Peyer's patch (tissue), 4 donors: ENCODE measurements around the gene PRPS1L1.

Experiments used
- POLR2A ChIP-seq, 2 donors: fragments of 450-650 bp; IDR thresholded peaks; one replicate each; pipeline ENCODE4 v1.5.1; 2017; ENCODE audit warnings: antibody characterized with exemption in 2 of 2, mild to moderate bottlenecking in 2 of 2, moderate library complexity in 2 of 2
- TF ChIP-seq, protein P1 (sequence below), 6 experiments: fragments of 450-650 bp in 4 of 6; fragments of 200-600 bp in 2 of 6; sonication (generic) in 1 of 6; IDR thresholded peaks; one replicate each; pipeline ENCODE4 v1.5.1; 2017 to 2019; ENCODE audit warnings: antibody characterized with exemption in 6 of 6, mild to moderate bottlenecking in 3 of 6, moderate library complexity in 1 of 6

DNA sequence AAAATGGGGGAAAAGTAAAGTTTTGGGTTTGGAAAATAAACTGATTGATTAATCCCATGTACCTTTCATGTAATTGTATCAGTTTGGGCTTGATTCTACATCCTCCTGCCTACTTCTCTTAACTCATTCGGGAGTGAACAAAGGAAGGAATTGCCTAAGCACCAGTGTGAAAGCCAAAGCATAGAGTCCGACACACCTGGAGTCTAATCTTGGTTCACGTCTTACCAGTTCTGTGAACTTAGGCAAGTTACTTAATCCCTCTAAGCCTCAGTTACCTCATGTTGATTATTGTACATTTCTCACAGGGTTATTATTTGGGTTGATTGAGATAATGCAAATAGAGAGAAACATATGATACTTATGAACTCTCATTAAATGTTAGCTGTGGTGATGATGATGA, 41.1 kb upstream of the PRPS1L1 start:
- TF ChIP-seq, protein P1, sequence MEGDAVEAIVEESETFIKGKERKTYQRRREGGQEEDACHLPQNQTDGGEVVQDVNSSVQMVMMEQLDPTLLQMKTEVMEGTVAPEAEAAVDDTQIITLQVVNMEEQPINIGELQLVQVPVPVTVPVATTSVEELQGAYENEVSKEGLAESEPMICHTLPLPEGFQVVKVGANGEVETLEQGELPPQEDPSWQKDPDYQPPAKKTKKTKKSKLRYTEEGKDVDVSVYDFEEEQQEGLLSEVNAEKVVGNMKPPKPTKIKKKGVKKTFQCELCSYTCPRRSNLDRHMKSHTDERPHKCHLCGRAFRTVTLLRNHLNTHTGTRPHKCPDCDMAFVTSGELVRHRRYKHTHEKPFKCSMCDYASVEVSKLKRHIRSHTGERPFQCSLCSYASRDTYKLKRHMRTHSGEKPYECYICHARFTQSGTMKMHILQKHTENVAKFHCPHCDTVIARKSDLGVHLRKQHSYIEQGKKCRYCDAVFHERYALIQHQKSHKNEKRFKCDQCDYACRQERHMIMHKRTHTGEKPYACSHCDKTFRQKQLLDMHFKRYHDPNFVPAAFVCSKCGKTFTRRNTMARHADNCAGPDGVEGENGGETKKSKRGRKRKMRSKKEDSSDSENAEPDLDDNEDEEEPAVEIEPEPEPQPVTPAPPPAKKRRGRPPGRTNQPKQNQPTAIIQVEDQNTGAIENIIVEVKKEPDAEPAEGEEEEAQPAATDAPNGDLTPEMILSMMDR (IDR thresholded peaks at IDR 0.05): no peak
- no peak for TF ChIP-seq POLR2A (IDR thresholded peaks at IDR 0.05)
